ENCODE measurements around the gene EFCAB7.
"Not testable (repeated sequence)": the region's sequence is repeated elsewhere in the genome, so short reads cannot be mapped to it uniquely, and the experiment has no call there.

Gene EFCAB7

GRCh38 chr1:63555480-63555879 is 32.2 kb downstream of the EFCAB7 start:
- no peak for DNase-seq

GRCh38 chr1:63557365-63557987 is 34.2 kb downstream of the EFCAB7 start:
- no peak for DNase-seq

- no peak for DNase-seq
Measured at GRCh38 chr1:63559357-63559756, 36.0 kb downstream of the EFCAB7 start.

GRCh38 chr1:63563745-63564144 is 40.4 kb downstream of the EFCAB7 start:
- DNase-seq, result no peak

- DNase-seq, result no peak
Measured at GRCh38 chr1:63569068-63569467, 45.7 kb downstream of the EFCAB7 start.

GRCh38 chr1:63569640-63570316 is 46.5 kb downstream of the EFCAB7 start:
- no peak for DNase-seq

- DNase-seq, result not testable (repeated sequence)
Measured at GRCh38 chr1:63572686-63573085, 49.4 kb downstream of the EFCAB7 start.

- not testable (repeated sequence) for DNase-seq
Measured at GRCh38 chr1:63574203-63574796, 51.0 kb downstream of the EFCAB7 start.

- DNase-seq, result no peak
Measured at GRCh38 chr1:63575340-63575826, 52.1 kb downstream of the EFCAB7 start.

- not testable (repeated sequence) for DNase-seq
Measured at GRCh38 chr1:63586326-63586725, 63.0 kb downstream of the EFCAB7 start.

- DNase-seq, result no peak
Measured at GRCh38 chr1:63590166-63590560, 66.8 kb downstream of the EFCAB7 start.

- no peak for DNase-seq
Measured at GRCh38 chr1:63592536-63593302, 69.4 kb downstream of the EFCAB7 start.

GRCh38 chr1:63593303-63593885 is 70.1 kb downstream of the EFCAB7 start, which contains the start of gene PGM1:
TSS of gene PGM1 (plus strand) at chr1:63593411. CDS start at chr1:63593489, 78 bp downstream.
- peak; percentile 55 for DNase-seq

- DNase-seq, result peak; percentile 57
Measured at GRCh38 chr1:63593886-63594605, 70.7 kb downstream of the EFCAB7 start.

- no peak for DNase-seq
Measured at GRCh38 chr1:63595435-63595834, 72.1 kb downstream of the EFCAB7 start.

- no peak for DNase-seq
Measured at GRCh38 chr1:63599799-63600198, 76.5 kb downstream of the EFCAB7 start.

GRCh38 chr1:63600248-63600647 is 76.9 kb downstream of the EFCAB7 start:
- no peak for DNase-seq

GRCh38 chr1:63601061-63601460 is 77.7 kb downstream of the EFCAB7 start:
- no peak for DNase-seq

- no peak for DNase-seq
Measured at GRCh38 chr1:63601463-63601862, 78.1 kb downstream of the EFCAB7 start.

GRCh38 chr1:63601912-63602311 is 78.6 kb downstream of the EFCAB7 start:
- no peak for DNase-seq

- DNase-seq, result no peak
Measured at GRCh38 chr1:63602629-63603028, 79.3 kb downstream of the EFCAB7 start.

- DNase-seq, result no peak
Measured at GRCh38 chr1:63603810-63604209, 80.5 kb downstream of the EFCAB7 start.
